Thoracic aorta (tissue), 2 donors: ENCODE measurements around the gene PRUNE2. TPM values are rescaled to one million over a fixed set of nuclear protein-coding genes. Genes with fewer than 3 reads are reported as not detected.

Experiments
- ATAC-seq: fragments of 150-250 bp; one replicate; pipeline ENCODE4 v1.8.0; 2017; ENCODE audit warnings: low read depth; ENCODE audit not compliant: insufficient number of reproducible peaks, low FRiP score
- DNase-seq: peaks from one replicate; pipeline ENCODE4 v3.0.0-alpha.2; 2020; ENCODE audit warnings: low spot score
- H3K27ac ChIP-seq, 2 donors: fragments of 200-600 bp; sonication (generic); 1 replicate in 1 of 2; 2 replicates in 1 of 2; pipeline ENCODE4 v1.5.1; 2016; ENCODE audit warnings: mild to moderate bottlenecking in 2 of 2, moderate library complexity in 2 of 2
- H3K27me3 ChIP-seq: fragments of 200-600 bp; sonication (generic); replicated peaks from 2 replicates; pipeline ENCODE4 v1.6.0; 2016; ENCODE audit warnings: mild to moderate bottlenecking; ENCODE audit not compliant: insufficient read depth
- H3K36me3 ChIP-seq: fragments of 200-600 bp; sonication (generic); one replicate; pipeline ENCODE4 v1.5.1; 2016
- H3K4me1 ChIP-seq, 2 donors: fragments of 200-600 bp; sonication (generic); 1 replicate in 1 of 2; 2 replicates in 1 of 2; pipeline versions ENCODE4 v1.5.1 to v1.6.0; 2016; ENCODE audit warnings: low read depth in 2 of 2, mild to moderate bottlenecking in 1 of 2; ENCODE audit not compliant: control insufficient read depth in 1 of 2
- H3K4me3 ChIP-seq: fragments of 200-600 bp; sonication (generic); 2 replicates; pipeline ENCODE4 v1.5.1; 2016; ENCODE audit warnings: mild to moderate bottlenecking
- H3K9me3 ChIP-seq: fragments of 200-600 bp; sonication (generic); 2 replicates; pipeline ENCODE4 v1.5.1; 2016
- total RNA-seq, 2 donors: library from RNA; depleted of rRNA; stranded (reverse); fragments of >200 nt; gene quantifications; one replicate each; pipeline versions ENCODE4 v1.1.0 to v1.2.3, GENCODE V29; 2016
- TF ChIP-seq, protein P1 (sequence below): fragments of 200-600 bp; sonication (generic); IDR thresholded peaks from one replicate; pipeline ENCODE4 v1.5.1; 2019; ENCODE audit warnings: antibody characterized with exemption

Gene PRUNE2
- total RNA-seq, 2 donors from 2014 or later, result 360 to 420 TPM

DNA sequence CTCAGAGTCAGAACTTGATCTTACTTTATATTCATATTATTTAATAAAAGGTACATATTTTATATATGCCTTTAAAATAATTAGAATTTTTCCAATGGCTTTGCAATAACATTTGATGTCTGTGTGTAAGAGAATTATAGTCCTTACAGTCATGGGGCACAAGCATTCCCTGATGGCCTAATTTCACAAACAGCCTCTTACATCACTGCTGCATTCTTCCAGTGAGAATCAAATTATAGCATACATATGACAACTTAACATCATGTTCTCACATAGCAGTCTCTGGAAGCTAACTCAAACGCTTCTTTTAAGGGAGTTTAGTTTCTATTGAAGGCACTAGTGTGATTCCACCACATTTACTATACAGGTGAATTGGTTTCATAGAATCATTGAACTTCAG, 15.3 kb upstream of the PRUNE2 start:
- Histone ChIP-seq H3K4me3 (no peak overlapping the region), H3K27ac (no peak overlapping the region), H3K27me3 (no peaks in the 10 kb centered on the region), H3K4me1 (peaks cover 2 to 15% of the 10 kb centered on the region in 2 donors), H3K36me3 (no peaks in the 10 kb centered on the region), H3K9me3 (no peaks in the 10 kb centered on the region)
- DNase-seq, result no peak
- no peak for ATAC-seq
- TF ChIP-seq, protein P1, sequence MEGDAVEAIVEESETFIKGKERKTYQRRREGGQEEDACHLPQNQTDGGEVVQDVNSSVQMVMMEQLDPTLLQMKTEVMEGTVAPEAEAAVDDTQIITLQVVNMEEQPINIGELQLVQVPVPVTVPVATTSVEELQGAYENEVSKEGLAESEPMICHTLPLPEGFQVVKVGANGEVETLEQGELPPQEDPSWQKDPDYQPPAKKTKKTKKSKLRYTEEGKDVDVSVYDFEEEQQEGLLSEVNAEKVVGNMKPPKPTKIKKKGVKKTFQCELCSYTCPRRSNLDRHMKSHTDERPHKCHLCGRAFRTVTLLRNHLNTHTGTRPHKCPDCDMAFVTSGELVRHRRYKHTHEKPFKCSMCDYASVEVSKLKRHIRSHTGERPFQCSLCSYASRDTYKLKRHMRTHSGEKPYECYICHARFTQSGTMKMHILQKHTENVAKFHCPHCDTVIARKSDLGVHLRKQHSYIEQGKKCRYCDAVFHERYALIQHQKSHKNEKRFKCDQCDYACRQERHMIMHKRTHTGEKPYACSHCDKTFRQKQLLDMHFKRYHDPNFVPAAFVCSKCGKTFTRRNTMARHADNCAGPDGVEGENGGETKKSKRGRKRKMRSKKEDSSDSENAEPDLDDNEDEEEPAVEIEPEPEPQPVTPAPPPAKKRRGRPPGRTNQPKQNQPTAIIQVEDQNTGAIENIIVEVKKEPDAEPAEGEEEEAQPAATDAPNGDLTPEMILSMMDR, result no peak

DNA sequence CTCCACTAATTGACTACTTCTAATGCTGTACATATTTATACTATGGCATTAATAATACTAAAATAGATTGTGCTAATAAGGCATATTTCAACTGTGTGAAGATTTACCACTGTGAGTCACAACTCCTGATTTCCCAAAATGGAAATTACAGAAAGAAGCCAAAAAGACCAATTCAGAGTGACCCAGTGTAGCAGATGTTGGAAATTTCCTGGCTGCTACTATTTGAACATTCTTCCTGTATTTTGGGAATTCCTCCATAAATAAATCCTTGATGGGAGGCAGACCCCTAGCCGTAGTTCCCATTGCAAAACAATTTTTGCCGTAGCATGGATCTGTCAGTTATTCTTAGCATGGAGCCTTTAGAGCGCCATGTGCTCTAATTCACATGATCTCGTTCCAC, 11.4 kb upstream of the PRUNE2 start:
- TF ChIP-seq, protein P1, result no peak
- ATAC-seq (peak; percentile 59), DNase-seq (no peak)
- Histone ChIP-seq H3K27me3 (no peaks in the 10 kb centered on the region), H3K9me3 (no peaks in the 10 kb centered on the region), H3K4me3 (no peak overlapping the region), H3K4me1 (peaks cover 2 to 15% of the 10 kb centered on the region in 2 donors), H3K27ac (peak overlapping the region; percentile 16 to 68), H3K36me3 (no peaks in the 10 kb centered on the region)

- ATAC-seq, result no peak
Observed at GRCh38 chr9:76916231-76916630, 10.3 kb upstream of the PRUNE2 start.

GRCh38 chr9:76913467-76913866, 7.6 kb upstream of the PRUNE2 start:
- no peak overlapping the region for H3K4me3 ChIP-seq
- no peak for DNase-seq
- ATAC-seq, result no peak
- no peak overlapping the region for H3K27ac ChIP-seq
- no peaks in the 10 kb centered on the region for H3K9me3 ChIP-seq
- no peaks in the 10 kb centered on the region for H3K36me3 ChIP-seq
- peaks cover 2 to 15% of the 10 kb centered on the region in 2 donors for H3K4me1 ChIP-seq
- no peaks in the 10 kb centered on the region for H3K27me3 ChIP-seq
- TF ChIP-seq, protein P1, result no peak

More at GRCh38 chr9:76916231-76916630, 10.3 kb upstream of the PRUNE2 start:
- Histone ChIP-seq H3K4me1 (peaks cover 2 to 15% of the 10 kb centered on the region in 2 donors), H3K36me3 (no peaks in the 10 kb centered on the region), H3K4me3 (no peak overlapping the region), H3K27me3 (no peaks in the 10 kb centered on the region), H3K27ac (peak overlapping the region in 1 of 2 donors; percentile 68), H3K9me3 (no peaks in the 10 kb centered on the region)
- TF ChIP-seq, protein P1, result no peak
- DNase-seq, result no peak

DNA sequence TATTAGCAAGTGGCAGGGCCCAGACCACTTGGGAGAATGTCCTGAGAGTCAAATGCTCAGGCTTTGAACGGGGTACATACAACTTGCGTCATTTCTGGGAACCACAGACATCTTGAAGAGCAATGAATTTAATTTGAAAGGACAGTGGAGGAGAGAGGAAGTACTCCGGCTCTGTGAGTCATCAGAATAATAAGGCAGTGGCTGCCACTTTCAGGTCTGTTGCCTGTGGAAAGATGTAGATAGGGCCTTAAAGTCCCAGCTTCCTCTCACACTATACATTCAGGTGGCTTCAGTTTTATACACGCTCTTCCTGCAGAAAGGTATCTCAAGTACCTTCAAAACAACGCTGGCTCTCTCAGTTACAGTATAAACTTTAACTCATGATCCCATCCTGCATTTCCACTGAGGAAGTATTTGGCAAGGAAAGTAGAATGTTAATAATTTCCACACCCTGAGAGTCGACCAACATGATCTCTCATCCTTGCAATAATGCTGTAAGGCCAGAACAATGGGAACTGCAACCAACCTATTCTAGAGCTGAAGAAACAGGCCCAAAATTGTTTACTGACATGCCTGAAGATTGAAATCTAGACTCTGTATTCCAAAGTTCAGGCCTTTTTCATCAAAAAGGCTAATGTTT, 6.8 kb upstream of the PRUNE2 start:
- ATAC-seq (no peak), DNase-seq (no peak)
- TF ChIP-seq, protein P1, result no peak
- Histone ChIP-seq H3K27me3 (no peaks in the 10 kb centered on the region), H3K4me3 (no peak overlapping the region), H3K9me3 (no peaks in the 10 kb centered on the region), H3K27ac (peak overlapping the region in 1 of 2 donors; percentile 4), H3K36me3 (no peaks in the 10 kb centered on the region), H3K4me1 (peaks cover 2 to 12% of the 10 kb centered on the region in 2 donors)
